ENCODE measurements around the gene PCBP3.

The PCBP3 gene

GRCh38 chr21:45901061-45901690, 257.7 kb downstream of the PCBP3 start:
- no peak for DNase-seq

GRCh38 chr21:45902292-45902995, 258.9 kb downstream of the PCBP3 start:
- no peak for DNase-seq

GRCh38 chr21:45905196-45905595, 261.7 kb downstream of the PCBP3 start:
- DNase-seq: no peak

GRCh38 chr21:45906196-45906805, 262.8 kb downstream of the PCBP3 start:
- no peak for DNase-seq

GRCh38 chr21:45906859-45907258, 263.3 kb downstream of the PCBP3 start:
- no peak for DNase-seq

- no peak for DNase-seq
Measured at GRCh38 chr21:45908536-45909237, 265.2 kb downstream of the PCBP3 start.

- DNase-seq: no peak
Measured at GRCh38 chr21:45909238-45909988, 265.9 kb downstream of the PCBP3 start.

GRCh38 chr21:45910155-45910547, 266.6 kb downstream of the PCBP3 start:
- no peak for DNase-seq

- no peak for DNase-seq
Measured at GRCh38 chr21:45910548-45911221, 267.2 kb downstream of the PCBP3 start.

GRCh38 chr21:45911806-45912325, 268.3 kb downstream of the PCBP3 start:
- DNase-seq: no peak

GRCh38 chr21:45912611-45913417, 269.3 kb downstream of the PCBP3 start:
- DNase-seq: no peak

GRCh38 chr21:45913418-45913765, 269.9 kb downstream of the PCBP3 start:
- no peak for DNase-seq

GRCh38 chr21:45913886-45914285, 270.4 kb downstream of the PCBP3 start:
- DNase-seq: no peak

GRCh38 chr21:45914321-45914845, 270.9 kb downstream of the PCBP3 start:
- no peak for DNase-seq

GRCh38 chr21:45916011-45916840, 272.7 kb downstream of the PCBP3 start:
- DNase-seq: no peak

GRCh38 chr21:45917241-45917640, 273.7 kb downstream of the PCBP3 start:
- no peak for DNase-seq

- no peak for DNase-seq
Measured at GRCh38 chr21:45918011-45918410, 274.5 kb downstream of the PCBP3 start.

GRCh38 chr21:45918835-45919447, 275.4 kb downstream of the PCBP3 start:
- DNase-seq: no peak

- no peak for DNase-seq
Measured at GRCh38 chr21:45919593-45919992, 276.1 kb downstream of the PCBP3 start.
